HEK293 (cell line): ENCODE results near the gene CCDC112.

ENCODE experiments used
- KLF16 ChIP-seq: fragments of 450-650 bp; formaldehyde crosslinking; IDR thresholded peaks from 2 replicates; pipeline ENCODE4 v1.5.1; 2017; ENCODE audit warnings: missing biosample characterization, missing genetic modification characterization
- OSR2 ChIP-seq: fragments of 450-650 bp; formaldehyde crosslinking; IDR thresholded peaks from 2 replicates; pipeline ENCODE4 v1.5.1; 2016; ENCODE audit warnings: missing biosample characterization, missing genetic modification characterization
- ZBTB1 ChIP-seq: fragments of 450-650 bp; formaldehyde crosslinking; IDR thresholded peaks from 2 replicates; pipeline ENCODE4 v1.5.1; 2016; ENCODE audit warnings: missing biosample characterization, missing genetic modification characterization
- ZNF341 ChIP-seq: fragments of 450-650 bp; formaldehyde crosslinking; IDR thresholded peaks from 2 replicates; pipeline ENCODE4; 2016; ENCODE audit warnings: low read depth, missing biosample characterization, missing genetic modification characterization
- ZNF785 ChIP-seq: fragments of 450-650 bp; formaldehyde crosslinking; IDR thresholded peaks from 2 replicates; pipeline ENCODE4 v1.5.1; 2016; ENCODE audit warnings: missing biosample characterization, missing genetic modification characterization
- TF ChIP-seq, protein P1 (sequence below): fragments of 450-650 bp; formaldehyde crosslinking; IDR thresholded peaks from 2 replicates; pipeline ENCODE4 v1.5.1; 2016; ENCODE audit warnings: missing biosample characterization, missing genetic modification characterization

CCDC112 gene

DNA sequence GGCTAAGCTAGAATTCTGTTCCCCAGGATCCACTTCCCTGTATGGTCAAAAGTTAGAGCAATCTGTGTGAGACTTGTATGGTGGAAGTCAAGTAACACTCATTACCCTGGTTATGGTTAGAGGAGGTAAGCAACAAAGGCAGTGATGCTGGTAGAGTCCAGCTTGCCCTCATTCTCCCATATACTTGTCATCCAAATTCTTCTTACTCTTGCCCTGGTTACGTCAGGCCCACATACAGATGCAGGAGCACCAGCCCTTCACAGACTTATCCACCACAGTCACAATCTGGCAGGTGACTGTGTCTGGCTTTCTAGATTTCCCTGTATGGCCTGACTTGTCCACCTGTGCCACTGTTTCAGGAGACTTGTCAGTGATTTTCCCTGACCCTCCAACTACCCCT is 69.2 kb downstream of the CCDC112 start (continued):
- TF ChIP-seq, protein P1, sequence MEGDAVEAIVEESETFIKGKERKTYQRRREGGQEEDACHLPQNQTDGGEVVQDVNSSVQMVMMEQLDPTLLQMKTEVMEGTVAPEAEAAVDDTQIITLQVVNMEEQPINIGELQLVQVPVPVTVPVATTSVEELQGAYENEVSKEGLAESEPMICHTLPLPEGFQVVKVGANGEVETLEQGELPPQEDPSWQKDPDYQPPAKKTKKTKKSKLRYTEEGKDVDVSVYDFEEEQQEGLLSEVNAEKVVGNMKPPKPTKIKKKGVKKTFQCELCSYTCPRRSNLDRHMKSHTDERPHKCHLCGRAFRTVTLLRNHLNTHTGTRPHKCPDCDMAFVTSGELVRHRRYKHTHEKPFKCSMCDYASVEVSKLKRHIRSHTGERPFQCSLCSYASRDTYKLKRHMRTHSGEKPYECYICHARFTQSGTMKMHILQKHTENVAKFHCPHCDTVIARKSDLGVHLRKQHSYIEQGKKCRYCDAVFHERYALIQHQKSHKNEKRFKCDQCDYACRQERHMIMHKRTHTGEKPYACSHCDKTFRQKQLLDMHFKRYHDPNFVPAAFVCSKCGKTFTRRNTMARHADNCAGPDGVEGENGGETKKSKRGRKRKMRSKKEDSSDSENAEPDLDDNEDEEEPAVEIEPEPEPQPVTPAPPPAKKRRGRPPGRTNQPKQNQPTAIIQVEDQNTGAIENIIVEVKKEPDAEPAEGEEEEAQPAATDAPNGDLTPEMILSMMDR (tag by site-specific recombination): no peak
- TF ChIP-seq ZNF341 (tag by site-specific recombination) (no peak), KLF16 (no peak), ZBTB1 (no peak), ZNF785 (no peak), OSR2 (tag by site-specific recombination) (no peak)
